ENCODE results near the gene FYB1.

Gene FYB1

GRCh38 chr5:39203951-39204350 is 15.4 kb downstream of the FYB1 start:
- no peak for DNase-seq (ENCODE audit: low read depth)

GRCh38 chr5:39203275-39203922 is 16.0 kb downstream of the FYB1 start:
- no peak for DNase-seq (ENCODE audit: low read depth)

GRCh38 chr5:39202597-39203274 is 16.6 kb downstream of the FYB1 start:
- no peak for DNase-seq (ENCODE audit: low read depth)

- no peak for DNase-seq (ENCODE audit: low read depth)
Measured at GRCh38 chr5:39201781-39202596, 17.4 kb downstream of the FYB1 start.

GRCh38 chr5:39201160-39201780 is 18.1 kb downstream of the FYB1 start:
- no peak for DNase-seq (ENCODE audit: low read depth)

- DNase-seq (ENCODE audit: low read depth): no peak
Measured at GRCh38 chr5:39200081-39200480, 19.3 kb downstream of the FYB1 start.

GRCh38 chr5:39199335-39199734 is 20.0 kb downstream of the FYB1 start:
- no peak for DNase-seq (ENCODE audit: low read depth)

- DNase-seq (ENCODE audit: low read depth): no peak
Measured at GRCh38 chr5:39198127-39198526, 21.2 kb downstream of the FYB1 start.

- DNase-seq (ENCODE audit: low read depth): no peak
Measured at GRCh38 chr5:39197556-39197955, 21.8 kb downstream of the FYB1 start.

- DNase-seq (ENCODE audit: low read depth): no peak
Measured at GRCh38 chr5:39195198-39195826, 24.1 kb downstream of the FYB1 start.

GRCh38 chr5:39194466-39195136 is 24.8 kb downstream of the FYB1 start:
- DNase-seq (ENCODE audit: low read depth): no peak

GRCh38 chr5:39193553-39194465 is 25.6 kb downstream of the FYB1 start:
- no peak for DNase-seq (ENCODE audit: low read depth)

- no peak for DNase-seq (ENCODE audit: low read depth)
Measured at GRCh38 chr5:39192450-39193160, 26.8 kb downstream of the FYB1 start.

GRCh38 chr5:39191216-39191615 is 28.1 kb downstream of the FYB1 start:
- no peak for DNase-seq (ENCODE audit: low read depth)

- no peak for DNase-seq (ENCODE audit: low read depth)
Measured at GRCh38 chr5:39190311-39191102, 28.9 kb downstream of the FYB1 start.

GRCh38 chr5:39189292-39189955 is 29.9 kb downstream of the FYB1 start:
- no peak for DNase-seq (ENCODE audit: low read depth)

GRCh38 chr5:39187831-39188731 is 31.3 kb downstream of the FYB1 start:
- DNase-seq (ENCODE audit: low read depth): no peak
